DOHH2 (cell line): ENCODE results near the gene CCL19.

Experiments used
- H3F3A ChIP-seq: fragments of 200-600 bp; sonication (generic), shearing (Covaris generic); 2 replicates; pipeline ENCODE4 v1.6.0; 2016; ENCODE audit warnings: antibody characterized with exemption, mild to moderate bottlenecking; ENCODE audit not compliant: control insufficient read depth, insufficient read depth
- H3K27ac ChIP-seq: fragments of 200-600 bp; sonication (generic); 2 replicates; pipeline ENCODE4 v1.5.1; 2014; ENCODE audit warnings: low read depth, mild to moderate bottlenecking, low read length, moderate library complexity
- H3K27me3 ChIP-seq: fragments of 200-600 bp; sonication (generic); 2 replicates; pipeline ENCODE4 v1.6.1; 2014; ENCODE audit warnings: mild to moderate bottlenecking, low read length, mixed read lengths; ENCODE audit not compliant: control insufficient read depth
- H3K36me3 ChIP-seq: fragments of 200-600 bp; sonication (generic); 2 replicates; pipeline ENCODE4 v1.6.1; 2014; ENCODE audit warnings: mild to moderate bottlenecking, low read length, moderate library complexity, mixed read lengths; ENCODE audit not compliant: control insufficient read depth
- H3K4me1 ChIP-seq: fragments of 200-600 bp; sonication (generic); 2 replicates; pipeline ENCODE4 v1.6.1; 2014; ENCODE audit warnings: mild to moderate bottlenecking, low read length, mixed read lengths; ENCODE audit not compliant: control insufficient read depth
- H3K4me2 ChIP-seq: fragments of 200-600 bp; sonication (generic); 2 replicates; pipeline ENCODE4 v1.6.0; 2014; ENCODE audit warnings: mild to moderate bottlenecking, low read length, moderate library complexity
- H3K4me3 ChIP-seq: fragments of 200-600 bp; sonication (generic); 2 replicates; pipeline ENCODE4 v1.5.1; 2014; ENCODE audit warnings: mild to moderate bottlenecking, low read length, mixed read lengths
- H3K79me2 ChIP-seq: fragments of 200-600 bp; sonication (generic); 2 replicates; pipeline ENCODE4 v1.6.1; 2014; ENCODE audit warnings: mild to moderate bottlenecking, low read length, mixed read lengths; ENCODE audit not compliant: control insufficient read depth
- H3K9me2 ChIP-seq: fragments of 200-600 bp; sonication (generic); replicated peaks from 2 replicates; pipeline ENCODE4 v1.6.1; 2014; ENCODE audit warnings: mild to moderate bottlenecking, low read length, mixed read lengths; ENCODE audit not compliant: control insufficient read depth
- H3K9me3 ChIP-seq: fragments of 200-600 bp; sonication (generic); 2 replicates; pipeline ENCODE4 v1.6.1; 2014; ENCODE audit warnings: antibody characterized with exemption, low read length, mixed read lengths; ENCODE audit not compliant: control insufficient read depth, insufficient read depth
- H4K20me1 ChIP-seq: fragments of 200-600 bp; sonication (generic); 2 replicates; pipeline ENCODE4 v1.6.0; 2014; ENCODE audit warnings: low read depth, mild to moderate bottlenecking, antibody characterized with exemption, low read length, moderate library complexity; ENCODE audit not compliant: control insufficient read depth, insufficient read depth
- EZH2phosphoT487 ChIP-seq: fragments of 200-600 bp; sonication (generic); IDR thresholded peaks from 2 replicates; pipeline ENCODE4 v1.6.1; 2017; ENCODE audit warnings: borderline replicate concordance, mild to moderate bottlenecking, antibody characterized with exemption, low read length, moderate library complexity, mixed read lengths
- TF ChIP-seq, protein P1 (sequence below): fragments of 200-600 bp; sonication (generic); IDR thresholded peaks from one replicate; pipeline ENCODE4 v1.5.1; 2014; ENCODE audit warnings: antibody characterized with exemption, mild to moderate bottlenecking, low read depth, low read length; ENCODE audit not compliant: poor library complexity, severe bottlenecking

The CCL19 gene

DNA sequence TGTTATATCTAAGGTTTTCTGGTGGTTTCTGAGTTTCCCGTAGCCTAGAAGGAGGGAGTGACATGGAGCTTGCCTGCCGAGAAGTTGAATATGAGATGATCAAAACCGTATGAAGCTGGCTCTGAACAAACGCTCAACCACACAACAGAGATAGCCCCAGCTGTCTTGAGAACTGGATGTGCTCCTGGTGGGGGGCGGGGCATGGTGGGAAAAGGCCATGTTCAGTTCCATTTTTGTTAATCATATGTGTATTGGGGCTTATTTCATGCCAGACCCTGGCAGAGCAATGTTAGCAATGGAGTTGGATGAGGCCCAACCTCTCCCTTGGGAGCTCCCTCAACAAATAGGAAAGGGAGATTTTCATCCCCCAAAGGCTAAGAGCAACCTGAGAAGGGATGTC, 4.8 kb downstream of the CCL19 start:
- no peak overlapping the region for H3K4me2 ChIP-seq

GRCh38 chr9:34685591-34685990, 5.5 kb downstream of the CCL19 start:
- Histone ChIP-seq H4K20me1 (no peaks in the 10 kb centered on the region), H3K79me2 (no peaks in the 10 kb centered on the region), H3K9me2 (no peaks in the 10 kb centered on the region), H3K4me3 (no peak overlapping the region), H3F3A (no peaks in the 10 kb centered on the region), H3K27ac (no peak overlapping the region), H3K4me1 (no peaks in the 10 kb centered on the region), H3K9me3 (no peaks in the 10 kb centered on the region), H3K27me3 (no peaks in the 10 kb centered on the region), H3K4me2 (no peak overlapping the region), H3K36me3 (no peaks in the 10 kb centered on the region)
- TF ChIP-seq EZH2phosphoT487, result no peak
- TF ChIP-seq, protein P1, sequence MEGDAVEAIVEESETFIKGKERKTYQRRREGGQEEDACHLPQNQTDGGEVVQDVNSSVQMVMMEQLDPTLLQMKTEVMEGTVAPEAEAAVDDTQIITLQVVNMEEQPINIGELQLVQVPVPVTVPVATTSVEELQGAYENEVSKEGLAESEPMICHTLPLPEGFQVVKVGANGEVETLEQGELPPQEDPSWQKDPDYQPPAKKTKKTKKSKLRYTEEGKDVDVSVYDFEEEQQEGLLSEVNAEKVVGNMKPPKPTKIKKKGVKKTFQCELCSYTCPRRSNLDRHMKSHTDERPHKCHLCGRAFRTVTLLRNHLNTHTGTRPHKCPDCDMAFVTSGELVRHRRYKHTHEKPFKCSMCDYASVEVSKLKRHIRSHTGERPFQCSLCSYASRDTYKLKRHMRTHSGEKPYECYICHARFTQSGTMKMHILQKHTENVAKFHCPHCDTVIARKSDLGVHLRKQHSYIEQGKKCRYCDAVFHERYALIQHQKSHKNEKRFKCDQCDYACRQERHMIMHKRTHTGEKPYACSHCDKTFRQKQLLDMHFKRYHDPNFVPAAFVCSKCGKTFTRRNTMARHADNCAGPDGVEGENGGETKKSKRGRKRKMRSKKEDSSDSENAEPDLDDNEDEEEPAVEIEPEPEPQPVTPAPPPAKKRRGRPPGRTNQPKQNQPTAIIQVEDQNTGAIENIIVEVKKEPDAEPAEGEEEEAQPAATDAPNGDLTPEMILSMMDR, result no peak

More for the DNA sequence above, 4.8 kb downstream of the CCL19 start:
- H3K27ac ChIP-seq, result no peak overlapping the region
- H3K79me2 ChIP-seq, result no peaks in the 10 kb centered on the region
- no peaks in the 10 kb centered on the region for H3K9me2 ChIP-seq
- no peaks in the 10 kb centered on the region for H3K9me3 ChIP-seq
- no peaks in the 10 kb centered on the region for H3K36me3 ChIP-seq
- H4K20me1 ChIP-seq, result no peaks in the 10 kb centered on the region
- TF ChIP-seq, protein P1, result no peak
- no peak for TF ChIP-seq EZH2phosphoT487
- no peaks in the 10 kb centered on the region for H3K27me3 ChIP-seq
- H3K4me1 ChIP-seq, result no peaks in the 10 kb centered on the region
- H3K4me3 ChIP-seq, result no peak overlapping the region
- H3F3A ChIP-seq, result no peaks in the 10 kb centered on the region

DNA sequence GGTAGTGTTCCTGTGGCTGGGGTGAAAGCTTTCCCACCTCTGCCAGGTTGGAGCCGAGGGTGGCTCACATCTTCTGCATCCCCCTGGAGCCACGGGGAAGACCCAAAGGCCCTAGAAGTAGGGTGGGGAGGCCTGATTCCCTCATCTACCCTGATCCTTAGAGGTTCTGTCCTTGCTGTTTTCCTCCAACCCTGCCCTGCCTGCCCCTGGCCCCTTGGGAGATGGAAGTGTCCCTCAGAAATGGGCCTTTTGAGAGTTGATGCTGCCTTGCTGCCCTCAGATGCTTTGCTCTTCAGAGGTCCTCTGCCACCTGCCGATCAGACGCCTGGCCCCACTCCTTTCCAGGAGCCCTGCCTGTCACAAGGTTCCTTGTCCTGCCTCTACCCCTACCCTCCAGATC, 6.3 kb downstream of the CCL19 start:
- H3K4me3 ChIP-seq, result no peak overlapping the region
- no peak overlapping the region for H3K27ac ChIP-seq
- no peaks in the 10 kb centered on the region for H3F3A ChIP-seq
- H3K4me1 ChIP-seq, result no peaks in the 10 kb centered on the region
- H4K20me1 ChIP-seq, result no peaks in the 10 kb centered on the region
- H3K9me2 ChIP-seq, result no peaks in the 10 kb centered on the region
- no peaks in the 10 kb centered on the region for H3K9me3 ChIP-seq
- H3K36me3 ChIP-seq, result no peaks in the 10 kb centered on the region
- no peaks in the 10 kb centered on the region for H3K79me2 ChIP-seq
- H3K4me2 ChIP-seq, result no peak overlapping the region
- no peak for TF ChIP-seq EZH2phosphoT487
- TF ChIP-seq, protein P1, result no peak
- H3K27me3 ChIP-seq, result no peaks in the 10 kb centered on the region

DNA sequence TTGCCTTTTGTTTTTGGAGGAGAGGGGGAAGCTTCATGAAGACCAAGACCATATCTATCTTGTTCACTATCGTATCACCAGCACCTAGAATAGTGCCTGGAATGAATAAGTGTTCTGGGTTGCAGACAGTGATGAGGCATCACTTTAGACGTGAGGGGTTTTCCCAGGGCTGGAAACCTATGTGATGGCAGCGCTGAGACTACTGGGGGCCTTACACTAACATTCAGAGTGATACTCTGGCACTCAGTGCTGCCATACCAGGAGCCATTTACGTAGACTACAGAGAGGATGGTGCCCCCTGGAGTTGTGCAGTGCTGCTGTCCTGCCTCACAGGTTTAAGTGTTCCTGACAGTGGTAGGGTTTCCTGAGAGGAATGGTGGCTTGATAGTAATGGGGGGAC, 6.9 kb downstream of the CCL19 start:
- Histone ChIP-seq H3K4me2 (no peak overlapping the region), H3K9me2 (no peaks in the 10 kb centered on the region), H3K36me3 (no peaks in the 10 kb centered on the region), H3F3A (no peaks in the 10 kb centered on the region), H3K4me3 (no peak overlapping the region), H3K79me2 (no peaks in the 10 kb centered on the region), H3K27ac (no peak overlapping the region), H3K4me1 (no peaks in the 10 kb centered on the region), H3K27me3 (no peaks in the 10 kb centered on the region), H4K20me1 (no peaks in the 10 kb centered on the region), H3K9me3 (no peaks in the 10 kb centered on the region)
- TF ChIP-seq, protein P1, result no peak
- no peak for TF ChIP-seq EZH2phosphoT487
